IPS DF 4.7 (cell line): ENCODE measurements around the gene TEX35.
"Not testable (repeated sequence)": the region's sequence is repeated elsewhere in the genome, so short reads cannot be mapped to it uniquely, and the experiment has no call there.

Experiments used
- DNase-seq: peaks from one replicate; pipeline ENCODE4 v3.0.0-alpha.2; 2013; ENCODE audit warnings: low spot score; ENCODE audit errors: extremely low read depth

The TEX35 gene

GRCh38 chr1:178541379-178541778, 28.5 kb downstream of the TEX35 start:
- DNase-seq = no peak

GRCh38 chr1:178541829-178542553, 29.1 kb downstream of the TEX35 start:
- peak; percentile 11 for DNase-seq

DNA sequence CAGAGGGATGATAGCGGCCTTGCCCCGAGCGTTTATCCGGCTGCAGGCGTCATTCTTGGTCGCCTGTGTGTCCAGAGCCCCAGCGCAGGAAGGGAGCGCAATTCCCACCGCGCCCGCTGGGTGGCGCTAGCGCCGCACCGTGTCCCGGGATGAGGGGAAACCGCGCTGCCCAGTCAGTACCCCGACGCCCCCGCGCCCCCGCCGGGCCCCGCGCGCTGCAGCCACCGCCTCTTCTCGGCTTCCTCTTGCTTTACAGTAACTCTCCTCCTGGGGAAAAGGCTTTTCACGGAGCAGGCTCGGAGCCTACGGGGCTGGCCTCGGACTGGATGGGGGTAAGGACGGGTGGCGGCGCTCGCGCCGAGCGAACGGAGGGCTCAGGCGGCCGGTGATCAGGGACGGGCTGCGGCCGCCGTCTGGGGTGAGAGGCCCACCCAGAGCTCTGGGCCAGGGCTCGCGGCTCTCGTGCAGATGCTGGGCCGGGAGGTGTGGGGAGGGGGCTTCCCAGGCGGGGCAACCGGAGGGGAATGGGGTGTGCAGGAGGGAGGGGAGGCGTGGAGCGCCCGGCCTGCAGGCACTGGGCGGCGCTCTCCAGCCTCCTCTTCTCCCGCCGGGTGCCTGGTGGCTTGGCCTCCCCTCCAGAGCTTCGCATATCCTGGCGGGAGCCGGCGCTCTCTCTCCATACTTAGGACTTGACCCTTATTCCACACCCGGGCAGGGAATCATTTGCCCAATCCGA, 29.8 kb downstream of the TEX35 start:
- DNase-seq = peak; percentile 64

DNA sequence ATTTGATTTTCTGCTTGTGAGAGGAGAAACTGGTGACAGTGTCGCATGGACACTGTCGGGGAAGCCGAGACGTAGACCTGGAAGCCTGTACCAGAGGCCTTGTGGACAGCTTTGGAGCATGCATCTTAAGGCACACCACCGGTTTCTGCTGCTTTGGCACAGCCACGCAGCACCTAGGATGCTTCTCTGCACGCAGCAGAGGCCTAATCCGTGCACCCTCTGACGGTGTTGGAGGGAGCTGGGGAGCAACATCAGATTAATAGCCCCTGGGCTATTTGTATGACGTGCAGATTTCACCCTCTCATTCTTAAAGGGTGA, 30.3 kb downstream of the TEX35 start:
- DNase-seq = no peak

DNA sequence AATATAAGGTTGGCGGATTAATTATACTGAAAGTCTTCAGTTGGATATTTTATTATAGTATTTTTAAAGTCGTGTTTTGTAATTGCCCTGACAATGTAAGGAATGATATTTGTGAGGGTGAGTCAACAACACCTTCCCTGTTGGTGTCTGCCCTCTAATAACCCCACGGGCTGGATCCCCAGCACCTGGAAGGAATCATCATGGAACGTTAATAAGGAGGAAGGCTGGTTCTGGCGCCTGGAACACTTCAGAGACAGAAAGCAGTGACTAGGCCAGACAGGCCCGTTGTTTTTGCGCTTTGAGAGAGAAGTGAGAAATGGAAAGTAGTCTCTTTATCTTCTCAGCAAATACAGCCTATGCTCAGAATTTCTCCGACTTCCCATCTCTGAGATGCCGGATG, 31.6 kb downstream of the TEX35 start:
- DNase-seq = no peak

- DNase-seq = no peak
Measured at GRCh38 chr1:178548108-178548507, 35.2 kb downstream of the TEX35 start.

DNA sequence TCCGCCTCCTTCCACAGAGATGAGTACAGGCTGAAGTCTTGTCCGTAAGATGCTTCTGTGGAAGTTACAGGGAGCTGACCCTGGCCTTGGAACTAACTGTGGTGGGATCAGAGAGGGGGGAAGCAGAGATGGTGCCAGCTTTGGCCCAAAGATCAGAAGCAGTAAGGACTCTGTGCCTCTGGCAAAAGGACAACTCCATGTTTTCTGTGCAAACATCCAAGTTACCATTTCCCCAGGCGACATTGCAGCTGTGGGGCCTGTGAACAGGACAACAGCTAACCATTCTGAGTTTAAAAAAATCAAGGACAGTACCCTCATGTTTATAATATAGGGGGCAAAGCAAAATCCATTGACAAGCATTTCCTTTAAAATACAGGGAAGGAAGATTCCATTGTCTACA, 38.4 kb downstream of the TEX35 start:
- no peak for DNase-seq

DNA sequence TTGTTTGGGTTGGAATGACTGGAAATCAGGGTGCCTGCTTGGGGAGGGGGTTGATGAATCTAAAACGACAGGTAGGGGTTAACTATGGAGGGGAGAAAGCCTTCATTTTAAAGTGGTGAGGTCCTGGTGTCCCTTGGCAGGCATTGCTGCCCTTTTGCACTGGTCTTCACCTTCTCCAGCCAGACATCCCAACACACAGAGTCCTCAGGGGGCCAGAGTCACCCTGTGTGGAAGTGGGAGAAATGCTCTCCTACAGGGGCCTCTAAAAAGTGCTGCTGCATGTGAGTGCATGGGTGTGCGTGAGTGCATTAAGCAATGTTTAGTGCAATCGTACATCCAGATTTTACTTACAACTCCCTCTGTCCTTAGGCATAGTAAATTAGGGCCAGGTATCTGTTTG, 39.0 kb downstream of the TEX35 start:
- DNase-seq = no peak

DNA sequence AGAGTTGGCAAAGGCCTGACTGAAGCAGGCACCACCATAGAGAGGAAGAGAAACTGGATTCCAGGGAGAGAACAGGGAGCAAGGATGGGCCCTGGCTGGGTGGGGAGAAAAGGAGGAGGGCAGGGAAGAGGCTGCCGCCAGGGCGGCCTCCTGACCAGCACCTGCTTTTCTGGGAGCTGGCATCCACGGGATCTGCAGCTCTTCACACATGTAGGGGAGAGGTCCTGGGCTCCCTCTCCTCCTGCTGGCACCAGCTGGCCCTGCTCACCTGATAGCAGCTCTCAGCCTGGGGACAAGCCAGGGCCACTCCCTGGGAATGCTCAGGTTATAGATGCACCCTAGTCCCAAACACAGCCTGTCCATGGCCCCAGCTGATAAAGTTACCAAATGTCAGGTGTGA, 39.9 kb downstream of the TEX35 start:
- no peak for DNase-seq

DNA sequence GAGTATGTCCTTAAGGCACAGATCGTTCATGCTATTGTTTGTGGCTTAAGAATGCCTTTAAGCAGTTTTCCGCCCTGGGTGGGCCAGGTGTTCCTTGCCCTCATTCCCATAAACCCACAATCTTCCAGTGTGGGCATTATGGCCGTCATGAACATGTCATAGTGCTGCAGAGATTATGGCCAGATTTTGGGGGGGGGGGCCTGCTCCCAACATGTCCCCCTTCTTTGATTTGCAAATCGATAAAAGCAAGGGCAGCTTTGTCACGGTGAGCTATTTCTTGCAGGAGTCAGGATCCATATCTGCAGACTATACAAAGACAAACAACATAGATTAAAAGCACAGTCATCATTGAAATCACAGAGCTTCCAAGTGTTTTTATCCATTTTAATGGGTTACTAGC, 41.4 kb downstream of the TEX35 start:
- DNase-seq = not testable (repeated sequence)

GRCh38 chr1:178555613-178556012, 42.7 kb downstream of the TEX35 start:
- not testable (repeated sequence) for DNase-seq

DNA sequence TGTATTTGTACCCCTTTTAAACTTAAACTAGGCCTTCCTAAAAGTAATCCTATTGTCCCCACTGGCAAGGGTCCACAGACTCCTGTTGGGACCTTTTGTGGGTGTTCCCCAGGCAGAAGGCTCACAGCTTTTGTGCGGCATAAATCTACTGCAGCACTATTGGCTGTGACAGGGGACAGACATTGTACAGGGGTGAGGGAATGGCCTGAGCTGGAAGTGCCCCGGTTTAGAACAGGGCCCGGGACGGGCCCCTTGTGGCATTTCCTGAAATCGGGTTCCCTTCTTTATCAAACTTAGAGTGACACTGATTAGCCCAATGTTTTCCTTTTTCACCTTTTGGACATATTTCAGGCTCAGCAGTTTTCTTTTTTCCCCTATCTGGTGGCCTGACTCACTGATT, 45.9 kb downstream of the TEX35 start:
- not testable (repeated sequence) for DNase-seq

GRCh38 chr1:178560871-178561376, 48.0 kb downstream of the TEX35 start:
- DNase-seq = no peak

GRCh38 chr1:178563099-178563820, 50.4 kb downstream of the TEX35 start:
- DNase-seq = no peak

- DNase-seq = no peak
Measured at GRCh38 chr1:178564086-178564782, 51.3 kb downstream of the TEX35 start.

DNA sequence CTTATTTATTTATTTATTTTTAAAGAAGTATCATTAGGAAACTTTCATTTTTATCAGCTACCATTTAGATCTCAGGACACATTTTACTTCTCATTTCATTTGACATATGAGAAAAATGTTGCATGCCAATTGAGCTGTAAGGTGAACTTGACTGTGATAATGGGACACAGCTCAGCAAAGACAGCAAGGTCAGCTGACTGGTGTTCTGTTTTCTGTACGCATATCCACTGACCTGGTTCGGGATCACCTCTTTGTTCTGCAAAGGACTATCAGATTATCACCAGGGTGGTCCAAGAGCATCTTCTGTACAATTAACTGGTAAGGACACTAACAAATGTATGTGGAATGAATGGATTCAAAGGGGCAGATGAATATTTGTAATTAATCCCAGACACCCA, 51.9 kb downstream of the TEX35 start:
- no peak for DNase-seq

GRCh38 chr1:178565586-178565985, 52.7 kb downstream of the TEX35 start:
- no peak for DNase-seq

GRCh38 chr1:178566187-178566586, 53.3 kb downstream of the TEX35 start:
- no peak for DNase-seq

GRCh38 chr1:178571807-178572206, 58.9 kb downstream of the TEX35 start:
- DNase-seq = no peak
